ENCODE results near the gene HS3ST6. TPM values are rescaled to one million over a fixed set of nuclear protein-coding genes. Genes with fewer than 3 reads are reported as not detected.

Gene HS3ST6
- total and polyA plus RNA-seq, 2 of the 13 experiments (the other 11 are each of a cell fraction or from before 2014, with no cell fraction given), result not detected

DNA sequence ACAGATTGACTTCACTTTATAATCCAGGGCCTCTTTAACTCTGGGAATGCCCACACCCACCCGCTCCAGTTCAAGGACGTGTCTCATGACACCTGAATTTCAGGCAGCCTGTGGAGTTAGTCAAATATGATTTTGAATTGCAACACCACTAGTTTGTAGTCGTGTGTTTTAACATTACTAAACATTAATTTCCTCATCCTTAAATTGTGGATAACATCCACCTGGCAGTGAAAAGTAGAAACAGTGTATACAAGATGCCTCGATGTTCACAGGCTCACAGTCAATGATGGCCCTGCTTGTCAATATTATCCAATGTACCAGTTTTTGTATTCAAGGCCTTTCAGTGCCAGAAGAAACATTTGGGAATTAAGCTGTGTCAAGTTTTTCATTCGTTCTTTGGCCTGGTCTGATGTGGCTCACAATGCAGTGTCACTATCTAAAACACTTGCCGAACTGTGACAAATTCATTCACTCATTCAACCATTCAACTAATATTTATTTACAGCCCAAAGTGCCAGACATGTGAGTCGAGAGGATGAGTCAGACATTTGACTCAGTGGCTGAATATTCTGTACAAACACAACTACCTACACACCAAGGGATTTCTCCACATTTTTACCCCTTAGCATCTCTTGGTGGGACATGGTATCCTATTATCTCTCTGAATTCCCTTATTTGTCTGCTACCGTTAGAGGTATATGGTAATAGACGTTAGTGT, 47.7 kb downstream of the HS3ST6 start (continued):
- TF ChIP-seq, protein P1, sequence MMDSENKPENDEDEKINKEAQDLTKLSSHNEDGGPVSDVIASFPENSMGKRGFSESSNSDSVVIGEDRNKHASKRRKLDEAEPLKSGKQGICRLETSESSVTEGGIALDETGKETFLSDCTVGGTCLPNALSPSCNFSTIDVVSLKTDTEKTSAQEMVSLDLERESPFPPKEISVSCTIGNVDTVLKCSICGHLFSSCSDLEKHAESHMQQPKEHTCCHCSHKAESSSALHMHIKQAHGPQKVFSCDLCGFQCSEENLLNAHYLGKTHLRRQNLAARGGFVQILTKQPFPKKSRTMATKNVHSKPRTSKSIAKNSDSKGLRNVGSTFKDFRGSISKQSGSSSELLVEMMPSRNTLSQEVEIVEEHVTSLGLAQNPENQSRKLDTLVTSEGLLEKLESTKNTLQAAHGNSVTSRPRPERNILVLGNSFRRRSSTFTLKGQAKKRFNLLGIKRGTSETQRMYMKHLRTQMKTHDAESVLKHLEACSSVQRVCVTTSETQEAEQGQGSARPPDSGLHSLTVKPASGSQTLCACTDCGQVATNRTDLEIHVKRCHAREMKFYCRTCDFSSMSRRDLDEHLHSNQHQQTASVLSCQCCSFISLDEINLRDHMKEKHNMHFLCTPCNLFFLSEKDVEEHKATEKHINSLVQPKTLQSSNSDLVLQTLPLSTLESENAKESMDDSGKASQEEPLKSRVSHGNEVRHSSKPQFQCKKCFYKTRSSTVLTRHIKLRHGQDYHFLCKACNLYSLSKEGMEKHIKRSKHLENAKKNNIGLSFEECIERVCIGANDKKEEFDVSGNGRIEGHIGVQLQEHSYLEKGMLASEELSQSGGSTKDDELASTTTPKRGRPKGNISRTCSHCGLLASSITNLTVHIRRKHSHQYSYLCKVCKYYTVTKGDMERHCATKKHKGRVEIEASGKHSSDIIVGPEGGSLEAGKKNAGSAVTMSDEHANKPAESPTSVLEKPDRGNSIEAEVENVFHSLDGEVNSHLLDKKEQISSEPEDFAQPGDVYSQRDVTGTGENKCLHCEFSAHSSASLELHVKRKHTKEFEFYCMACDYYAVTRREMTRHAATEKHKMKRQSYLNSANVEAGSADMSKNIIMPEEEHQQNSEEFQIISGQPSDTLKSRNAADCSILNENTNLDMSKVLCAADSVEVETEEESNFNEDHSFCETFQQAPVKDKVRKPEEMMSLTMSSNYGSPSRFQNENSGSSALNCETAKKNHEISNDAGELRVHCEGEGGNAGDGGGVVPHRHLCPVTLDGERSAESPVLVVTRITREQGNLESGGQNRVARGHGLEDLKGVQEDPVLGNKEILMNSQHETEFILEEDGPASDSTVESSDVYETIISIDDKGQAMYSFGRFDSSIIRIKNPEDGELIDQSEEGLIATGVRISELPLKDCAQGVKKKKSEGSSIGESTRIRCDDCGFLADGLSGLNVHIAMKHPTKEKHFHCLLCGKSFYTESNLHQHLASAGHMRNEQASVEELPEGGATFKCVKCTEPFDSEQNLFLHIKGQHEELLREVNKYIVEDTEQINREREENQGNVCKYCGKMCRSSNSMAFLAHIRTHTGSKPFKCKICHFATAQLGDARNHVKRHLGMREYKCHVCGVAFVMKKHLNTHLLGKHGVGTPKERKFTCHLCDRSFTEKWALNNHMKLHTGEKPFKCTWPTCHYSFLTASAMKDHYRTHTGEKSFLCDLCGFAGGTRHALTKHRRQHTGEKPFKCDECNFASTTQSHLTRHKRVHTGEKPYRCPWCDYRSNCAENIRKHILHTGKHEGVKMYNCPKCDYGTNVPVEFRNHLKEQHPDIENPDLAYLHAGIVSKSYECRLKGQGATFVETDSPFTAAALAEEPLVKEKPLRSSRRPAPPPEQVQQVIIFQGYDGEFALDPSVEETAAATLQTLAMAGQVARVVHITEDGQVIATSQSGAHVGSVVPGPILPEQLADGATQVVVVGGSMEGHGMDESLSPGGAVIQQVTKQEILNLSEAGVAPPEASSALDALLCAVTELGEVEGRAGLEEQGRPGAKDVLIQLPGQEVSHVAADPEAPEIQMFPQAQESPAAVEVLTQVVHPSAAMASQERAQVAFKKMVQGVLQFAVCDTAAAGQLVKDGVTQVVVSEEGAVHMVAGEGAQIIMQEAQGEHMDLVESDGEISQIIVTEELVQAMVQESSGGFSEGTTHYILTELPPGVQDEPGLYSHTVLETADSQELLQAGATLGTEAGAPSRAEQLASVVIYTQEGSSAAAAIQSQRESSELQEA (CRISPR knock-in tag; IDR thresholded peaks at IDR 0.05; ENCODE audit: not compliant biosample characterization), result no peak
- TF ChIP-seq, protein P2, sequence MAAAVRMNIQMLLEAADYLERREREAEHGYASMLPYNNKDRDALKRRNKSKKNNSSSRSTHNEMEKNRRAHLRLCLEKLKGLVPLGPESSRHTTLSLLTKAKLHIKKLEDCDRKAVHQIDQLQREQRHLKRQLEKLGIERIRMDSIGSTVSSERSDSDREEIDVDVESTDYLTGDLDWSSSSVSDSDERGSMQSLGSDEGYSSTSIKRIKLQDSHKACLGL (CRISPR knock-in tag; IDR thresholded peaks at IDR 0.05), result no peak
- TF ChIP-seq ARID5B (CRISPR knock-in tag; IDR thresholded peaks at IDR 0.05) (peak; percentile 74), ZFYVE20 (CRISPR knock-in tag; IDR thresholded peaks at IDR 0.05; ENCODE audit: borderline replicate concordance, low read depth) (no peak), ZNF652 (CRISPR knock-in tag; IDR thresholded peaks at IDR 0.05; ENCODE audit: borderline replicate concordance, low read depth) (no peak), TAF15 (IDR thresholded peaks at IDR 0.05; ENCODE audit: low read depth, low read length, poor library complexity, severe bottlenecking) (no peak), EZH2 (conservative IDR thresholded peaks at IDR 0.05; ENCODE audit: low read depth, low read length) (no peak), ZNF263 (CRISPR knock-in tag; IDR thresholded peaks at IDR 0.05) (no peak), AHR (CRISPR knock-in tag; IDR thresholded peaks at IDR 0.05) (no peak), DRAP1 (CRISPR knock-in tag; IDR thresholded peaks at IDR 0.05) (no peak), ZNF629 (CRISPR knock-in tag; conservative IDR thresholded peaks at IDR 0.05) (no peak), ZNF136 (CRISPR knock-in tag; IDR thresholded peaks at IDR 0.05; ENCODE audit: low read depth) (no peak), TCF7 (IDR thresholded peaks at IDR 0.05; ENCODE audit: low read depth) (no peak)
- TF ChIP-seq, protein P3, sequence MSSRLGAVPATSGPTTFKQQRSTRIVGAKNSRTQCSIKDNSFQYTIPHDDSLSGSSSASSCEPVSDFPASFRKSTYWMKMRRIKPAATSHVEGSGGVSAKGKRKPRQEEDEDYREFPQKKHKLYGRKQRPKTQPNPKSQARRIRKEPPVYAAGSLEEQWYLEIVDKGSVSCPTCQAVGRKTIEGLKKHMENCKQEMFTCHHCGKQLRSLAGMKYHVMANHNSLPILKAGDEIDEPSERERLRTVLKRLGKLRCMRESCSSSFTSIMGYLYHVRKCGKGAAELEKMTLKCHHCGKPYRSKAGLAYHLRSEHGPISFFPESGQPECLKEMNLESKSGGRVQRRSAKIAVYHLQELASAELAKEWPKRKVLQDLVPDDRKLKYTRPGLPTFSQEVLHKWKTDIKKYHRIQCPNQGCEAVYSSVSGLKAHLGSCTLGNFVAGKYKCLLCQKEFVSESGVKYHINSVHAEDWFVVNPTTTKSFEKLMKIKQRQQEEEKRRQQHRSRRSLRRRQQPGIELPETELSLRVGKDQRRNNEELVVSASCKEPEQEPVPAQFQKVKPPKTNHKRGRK (CRISPR knock-in tag; IDR thresholded peaks at IDR 0.05), result no peak
